KMS-11 (cell line): ENCODE measurements around the gene LPCAT3.

Experiments used
- H2AFZ ChIP-seq: fragments of 200-600 bp; sonication (generic); 2 replicates; pipeline ENCODE4 v1.6.1; 2016; ENCODE audit warnings: antibody characterized with exemption, mixed run types, low read depth
- H3K27ac ChIP-seq: fragments of 200-600 bp; sonication (generic); 2 replicates; pipeline ENCODE4 v1.6.1; 2016; ENCODE audit warnings: mild to moderate bottlenecking, mixed run types
- H3K27me3 ChIP-seq: fragments of 200-600 bp; sonication (generic); 2 replicates; pipeline ENCODE4 v1.6.1; 2017; ENCODE audit warnings: mild to moderate bottlenecking, low read depth, mixed run types, moderate library complexity; ENCODE audit not compliant: insufficient read depth
- H3K36me3 ChIP-seq: fragments of 200-600 bp; sonication (generic); 2 replicates; pipeline ENCODE4 v1.6.1; 2017; ENCODE audit warnings: mild to moderate bottlenecking, mixed run types; ENCODE audit not compliant: insufficient read depth
- H3K4me1 ChIP-seq: fragments of 200-600 bp; sonication (generic); 2 replicates; pipeline ENCODE4 v1.6.1; 2016; ENCODE audit warnings: mild to moderate bottlenecking, low read depth, mixed run types; ENCODE audit not compliant: poor library complexity, severe bottlenecking
- H3K4me2 ChIP-seq: fragments of 200-600 bp; sonication (generic); 2 replicates; pipeline ENCODE4 v1.7.0; 2016; ENCODE audit warnings: mild to moderate bottlenecking, mixed run types
- H3K4me3 ChIP-seq: fragments of 200-600 bp; sonication (generic); IDR thresholded peaks from 2 replicates; pipeline ENCODE4 v1.6.1; 2017; ENCODE audit warnings: low read depth, low read length, mixed read lengths; ENCODE audit not compliant: insufficient read depth
- H3K79me2 ChIP-seq: fragments of 200-600 bp; sonication (generic); 2 replicates; pipeline ENCODE4 v1.6.1; 2016; ENCODE audit warnings: low read depth, mixed run types; ENCODE audit not compliant: insufficient read depth
- H3K9ac ChIP-seq: fragments of 200-600 bp; sonication (generic); 2 replicates; pipeline ENCODE4 v1.6.1; 2016; ENCODE audit warnings: mild to moderate bottlenecking, mixed run types
- H4K20me1 ChIP-seq: fragments of 200-600 bp; sonication (generic); 2 replicates; pipeline ENCODE4 v1.6.1; 2016; ENCODE audit warnings: mild to moderate bottlenecking, mixed run types; ENCODE audit not compliant: insufficient read depth
- CTCF ChIP-seq: fragments of 200-600 bp; sonication (generic); conservative IDR thresholded peaks from 2 replicates; pipeline ENCODE4 v1.6.1; 2017; ENCODE audit warnings: low read depth, mild to moderate bottlenecking, antibody characterized with exemption, low read length, moderate library complexity, mixed read lengths

The LPCAT3 gene

GRCh38 chr12:7018350-7019042 is at the start of gene LPCAT3:
TSS of gene LPCAT3 (minus strand) at chr12:7018476. CDS start at chr12:7018424, 52 bp downstream.
- peak within 1 kb of the TSS; percentile 51 for H3K9ac ChIP-seq
- H3K79me2 ChIP-seq = no peaks in the 10 kb centered on the region; the same call in 1 of the 2 replicates
- H4K20me1 ChIP-seq = no peaks in the 10 kb centered on the region
- no peaks in the 10 kb centered on the region for H3K27me3 ChIP-seq
- H3K36me3 ChIP-seq = no peaks in the 10 kb centered on the region
- peak within 1 kb of the TSS; percentile 68 for H3K4me2 ChIP-seq
- H3K27ac ChIP-seq = peak within 1 kb of the TSS; percentile 60
- peak within 1 kb of the TSS; percentile 82 for H2AFZ ChIP-seq
- H3K4me3 ChIP-seq = no peak within 1 kb of the TSS
- H3K4me1 ChIP-seq = peaks cover 22% of the 10 kb centered on the region
- peak; percentile 55 for TF ChIP-seq CTCF

- no peaks in the 10 kb centered on the region for H3K36me3 ChIP-seq
- H3K4me1 ChIP-seq = no peaks in the 10 kb centered on the region
- no peak for TF ChIP-seq CTCF
- H3K4me2 ChIP-seq = no peak overlapping the region
- no peaks in the 10 kb centered on the region for H3K27me3 ChIP-seq
- H3K79me2 ChIP-seq = no peaks in the 10 kb centered on the region
- H2AFZ ChIP-seq = no peak overlapping the region
- no peak overlapping the region for H3K9ac ChIP-seq
- H4K20me1 ChIP-seq = no peaks in the 10 kb centered on the region
- no peak overlapping the region for H3K4me3 ChIP-seq
- H3K27ac ChIP-seq = no peak overlapping the region
These were observed 48.8 kb upstream of the LPCAT3 start for GRCh38 chr12:7067096-7067495.

GRCh38 chr12:7066596-7066995 is 48.3 kb upstream of the LPCAT3 start:
- no peaks in the 10 kb centered on the region for H3K36me3 ChIP-seq
- no peak overlapping the region for H3K4me2 ChIP-seq
- TF ChIP-seq CTCF = no peak
- no peaks in the 10 kb centered on the region for H3K27me3 ChIP-seq
- H2AFZ ChIP-seq = no peak overlapping the region
- H3K4me1 ChIP-seq = no peaks in the 10 kb centered on the region
- H3K79me2 ChIP-seq = no peaks in the 10 kb centered on the region
- no peak overlapping the region for H3K9ac ChIP-seq
- no peak overlapping the region for H3K4me3 ChIP-seq
- H4K20me1 ChIP-seq = no peaks in the 10 kb centered on the region
- no peak overlapping the region for H3K27ac ChIP-seq

- Histone ChIP-seq H2AFZ (no peak overlapping the region), H3K4me2 (no peak overlapping the region), H3K36me3 (no peaks in the 10 kb centered on the region), H3K4me1 (no peaks in the 10 kb centered on the region), H3K79me2 (no peaks in the 10 kb centered on the region), H3K4me3 (no peak overlapping the region), H3K27ac (no peak overlapping the region), H3K27me3 (no peaks in the 10 kb centered on the region), H4K20me1 (no peaks in the 10 kb centered on the region), H3K9ac (no peak overlapping the region)
- TF ChIP-seq CTCF = no peak
These were observed 46.9 kb upstream of the LPCAT3 start for GRCh38 chr12:7065073-7065623.
